Fibroblast of pulmonary artery (primary cell): ENCODE data around the gene SAV1.
"Not testable (repeated sequence)": the region's sequence is repeated elsewhere in the genome, so short reads cannot be mapped to it uniquely, and the experiment has no call there.

Experiments used
- DNase-seq: peaks from one replicate; pipeline ENCODE4 v3.0.0-alpha.2; 2010; ENCODE audit warnings: low read depth
- H3K4me3 ChIP-seq: replicated peaks from 2 replicates; pipeline ENCODE4 v1.5.1; 2011; ENCODE audit warnings: low read depth, mild to moderate bottlenecking, control low read depth, low read length, moderate library complexity
- TF ChIP-seq, protein P1 (sequence below): IDR thresholded peaks from 2 replicates; pipeline ENCODE4 v1.5.1; 2011; ENCODE audit warnings: mild to moderate bottlenecking, control low read depth, low read length, inconsistent platforms; ENCODE audit errors: missing control alignments

The SAV1 gene

DNA sequence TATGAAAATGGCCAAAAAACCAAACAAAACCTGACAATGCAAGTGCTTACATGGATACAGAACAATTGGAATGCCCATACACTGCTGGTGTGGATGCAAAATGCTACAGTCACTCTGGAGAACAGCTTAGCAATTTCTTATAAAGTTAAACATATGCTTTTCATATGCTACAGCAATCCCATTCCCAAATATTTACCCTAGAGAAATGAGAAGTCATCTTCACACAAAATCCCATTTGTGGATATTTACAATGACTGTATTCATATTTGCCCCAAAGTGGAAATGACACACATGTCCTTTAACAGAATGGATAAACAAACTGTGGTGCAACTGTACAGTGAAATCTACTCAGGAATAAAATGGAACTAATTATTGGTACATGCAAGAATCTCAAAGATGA is 20.4 kb downstream of the SAV1 start:
- TF ChIP-seq, protein P1, sequence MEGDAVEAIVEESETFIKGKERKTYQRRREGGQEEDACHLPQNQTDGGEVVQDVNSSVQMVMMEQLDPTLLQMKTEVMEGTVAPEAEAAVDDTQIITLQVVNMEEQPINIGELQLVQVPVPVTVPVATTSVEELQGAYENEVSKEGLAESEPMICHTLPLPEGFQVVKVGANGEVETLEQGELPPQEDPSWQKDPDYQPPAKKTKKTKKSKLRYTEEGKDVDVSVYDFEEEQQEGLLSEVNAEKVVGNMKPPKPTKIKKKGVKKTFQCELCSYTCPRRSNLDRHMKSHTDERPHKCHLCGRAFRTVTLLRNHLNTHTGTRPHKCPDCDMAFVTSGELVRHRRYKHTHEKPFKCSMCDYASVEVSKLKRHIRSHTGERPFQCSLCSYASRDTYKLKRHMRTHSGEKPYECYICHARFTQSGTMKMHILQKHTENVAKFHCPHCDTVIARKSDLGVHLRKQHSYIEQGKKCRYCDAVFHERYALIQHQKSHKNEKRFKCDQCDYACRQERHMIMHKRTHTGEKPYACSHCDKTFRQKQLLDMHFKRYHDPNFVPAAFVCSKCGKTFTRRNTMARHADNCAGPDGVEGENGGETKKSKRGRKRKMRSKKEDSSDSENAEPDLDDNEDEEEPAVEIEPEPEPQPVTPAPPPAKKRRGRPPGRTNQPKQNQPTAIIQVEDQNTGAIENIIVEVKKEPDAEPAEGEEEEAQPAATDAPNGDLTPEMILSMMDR = no peak
- no peak for DNase-seq
- no peak overlapping the region for H3K4me3 ChIP-seq

DNA sequence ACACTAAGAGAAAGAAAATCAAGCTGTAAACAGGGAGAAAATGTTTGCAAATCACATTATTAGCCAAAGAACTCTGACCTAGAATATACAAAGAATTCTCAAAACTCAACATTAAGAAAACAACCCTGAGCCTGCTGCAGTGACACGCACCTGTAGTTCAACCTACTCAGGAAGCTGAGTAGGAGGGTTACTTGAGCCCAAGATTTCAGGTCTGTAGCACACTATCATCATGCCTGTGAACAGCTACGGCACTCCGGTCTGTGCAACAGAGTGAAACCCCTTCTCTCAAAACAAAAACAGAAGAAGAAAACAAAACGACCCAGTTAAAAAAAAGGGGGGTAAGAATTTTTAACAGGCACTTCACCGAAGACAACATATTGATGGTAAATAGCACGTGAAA is 20.8 kb downstream of the SAV1 start:
- TF ChIP-seq, protein P1 = no peak
- H3K4me3 ChIP-seq = no peak overlapping the region
- DNase-seq = no peak

DNA sequence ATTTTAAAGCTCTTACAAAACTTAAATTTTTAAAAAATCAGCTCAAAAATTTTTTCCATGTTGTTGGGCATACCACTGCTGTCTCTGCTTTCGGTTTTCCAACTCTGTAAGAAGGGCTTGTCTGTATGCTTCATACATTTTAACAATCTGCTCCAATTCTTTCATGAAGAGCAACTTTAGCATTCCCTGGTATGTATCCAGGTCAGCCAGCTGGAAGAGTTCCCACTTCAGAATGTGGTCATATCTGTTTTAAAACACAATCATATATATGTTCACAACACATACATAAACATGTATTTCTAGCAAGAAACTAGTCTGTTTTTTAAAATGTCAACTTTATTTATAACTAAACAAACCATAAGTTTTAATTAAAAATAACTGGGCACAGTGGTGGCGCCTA is 33.0 kb downstream of the SAV1 start:
- TF ChIP-seq, protein P1 = no peak
- no peak overlapping the region for H3K4me3 ChIP-seq
- no peak for DNase-seq

DNA sequence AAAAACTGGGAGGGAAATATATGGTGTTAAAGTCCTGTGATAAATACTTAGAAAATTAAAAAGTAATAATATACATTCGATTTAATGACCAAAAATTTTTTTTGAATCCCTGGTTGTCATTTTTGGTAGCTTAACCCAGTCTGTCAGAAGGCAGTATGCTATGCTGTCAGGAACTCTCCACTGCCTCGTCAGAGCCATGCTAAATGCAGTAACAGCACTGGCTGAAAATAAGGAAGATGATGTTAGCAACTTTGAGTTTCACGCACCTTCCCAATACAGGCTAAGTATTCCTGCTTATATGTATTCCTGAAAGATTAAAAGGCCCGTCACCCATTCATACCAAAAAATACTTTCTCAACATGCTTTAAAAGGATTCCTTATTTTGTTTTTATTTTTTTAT is 34.2 kb downstream of the SAV1 start:
- no peak overlapping the region for H3K4me3 ChIP-seq

DNA sequence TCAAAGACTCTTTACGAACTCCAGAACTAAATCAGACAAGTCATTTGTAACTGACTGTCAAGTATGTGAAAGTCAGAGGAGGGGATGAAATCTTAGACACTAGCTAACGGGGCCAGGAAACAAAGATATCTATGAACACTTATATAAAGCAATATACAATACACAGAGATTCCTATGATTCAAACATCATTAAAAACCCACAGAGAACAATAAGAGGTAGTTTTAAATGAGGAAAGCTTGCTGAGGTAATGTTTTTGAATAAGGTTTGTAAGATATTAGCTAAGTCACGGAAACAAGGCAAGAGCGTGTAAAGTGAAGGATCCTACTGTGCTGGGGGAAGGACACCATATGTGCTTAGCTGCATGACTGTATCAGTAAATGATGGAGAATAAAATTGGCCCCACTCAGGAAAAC is 36.7 kb downstream of the SAV1 start:
- DNase-seq = peak; percentile 14
- TF ChIP-seq, protein P1 = no peak
- H3K4me3 ChIP-seq = no peak overlapping the region

More for the DNA sequence above, 34.2 kb downstream of the SAV1 start:
- no peak for DNase-seq
- TF ChIP-seq, protein P1 = no peak

DNA sequence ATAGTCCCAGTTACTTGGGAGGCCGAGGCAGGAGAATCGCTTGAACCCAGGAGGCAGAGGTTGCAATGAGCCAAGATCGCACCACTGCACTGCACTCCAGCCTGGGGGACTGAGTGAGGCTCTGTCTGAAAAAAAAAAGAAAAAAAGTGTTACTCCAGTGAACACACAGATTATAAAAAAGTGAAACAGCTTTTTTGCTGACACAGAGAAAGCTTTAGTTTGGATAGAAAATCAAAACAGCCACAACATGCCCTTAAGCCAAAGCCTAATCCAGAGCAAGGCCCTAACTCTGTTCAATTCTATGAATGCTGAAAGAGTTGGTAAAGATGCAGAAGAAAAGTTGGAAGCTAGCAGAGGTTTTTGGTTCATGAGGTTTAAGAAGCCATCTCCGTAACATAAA is 43.2 kb downstream of the SAV1 start:
- H3K4me3 ChIP-seq, DNase-seq: not testable (repeated sequence)

DNA sequence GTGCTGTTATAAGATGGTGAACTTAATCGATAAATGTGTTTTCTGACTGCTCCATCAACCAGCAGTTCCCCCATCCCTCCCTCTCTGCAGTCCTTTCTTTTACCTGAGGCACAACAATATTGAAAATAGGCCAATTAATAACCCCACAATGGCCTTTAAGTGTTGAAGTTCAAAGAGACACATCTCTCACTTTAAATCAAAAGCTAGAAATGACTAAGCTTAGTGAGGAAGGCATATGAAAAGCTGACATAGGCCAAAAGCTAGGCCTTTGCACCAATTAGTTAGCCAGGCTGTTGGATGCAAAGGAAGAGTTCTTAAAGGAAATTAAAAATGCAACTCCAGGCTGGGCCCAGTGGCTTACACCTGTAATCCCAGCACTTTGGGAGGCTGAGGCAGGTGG is 43.7 kb downstream of the SAV1 start:
- DNase-seq = no peak
- TF ChIP-seq, protein P1 = no peak

DNA sequence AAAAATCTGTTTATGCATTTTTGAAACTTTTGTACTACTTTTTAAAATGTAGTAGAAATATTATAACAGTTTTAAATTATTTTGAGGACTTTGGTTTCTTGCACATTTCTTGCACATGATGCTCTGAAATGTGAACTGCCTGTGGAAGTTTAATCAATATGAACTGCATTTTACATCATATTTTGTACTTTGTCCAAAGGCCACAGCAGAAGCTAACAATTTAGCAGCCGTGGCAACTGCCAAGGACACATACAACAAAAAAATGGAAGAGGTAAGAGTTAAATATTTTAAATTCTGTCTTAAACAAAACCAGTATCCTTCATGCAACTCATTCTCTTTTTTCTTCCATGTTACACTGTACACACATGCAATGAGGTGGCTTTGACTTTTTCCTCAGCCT is 45.1 kb downstream of the SAV1 start:
- H3K4me3 ChIP-seq = no peak overlapping the region
- DNase-seq = no peak

More for the DNA sequence above, 43.7 kb downstream of the SAV1 start:
- H3K4me3 ChIP-seq = no peak overlapping the region

More for the DNA sequence above, 45.1 kb downstream of the SAV1 start:
- TF ChIP-seq, protein P1 = no peak
